ENCODE results near the gene RGS18.

GRCh38 chr1:192183788-192184187, 25.5 kb downstream of the RGS18 start:
- TF ChIP-seq CTCF (conservative IDR thresholded peaks at IDR 0.05; ENCODE audit: low read depth, low read length) (no peak), CEBPB (IDR thresholded peaks at IDR 0.05; ENCODE audit: low read depth, low read length) (no peak)

Measured in IMR-90 (cell line).